AG10803 (cell line): ENCODE measurements around the gene TBC1D9B.
A peak's percentile ranks its signal among the peaks of the same experiment; 100 is the strongest.

ENCODE experiments used
- DNase-seq: peaks from one replicate; pipeline ENCODE4 v3.0.0; 2010; ENCODE audit warnings: low read depth
- H3K4me3 ChIP-seq: 2 replicates; pipeline ENCODE4 v1.5.1; 2011; ENCODE audit warnings: mild to moderate bottlenecking, low read length, control low read depth
- TF ChIP-seq, protein P1 (sequence below): conservative IDR thresholded peaks from 2 replicates; pipeline ENCODE4 v1.5.1; 2011; ENCODE audit warnings: mild to moderate bottlenecking, low read length, control low read depth, inconsistent platforms

The TBC1D9B gene

GRCh38 chr5:179916523-179916922, 8.8 kb upstream of the TBC1D9B start:
- no peak for DNase-seq
- TF ChIP-seq, protein P1, sequence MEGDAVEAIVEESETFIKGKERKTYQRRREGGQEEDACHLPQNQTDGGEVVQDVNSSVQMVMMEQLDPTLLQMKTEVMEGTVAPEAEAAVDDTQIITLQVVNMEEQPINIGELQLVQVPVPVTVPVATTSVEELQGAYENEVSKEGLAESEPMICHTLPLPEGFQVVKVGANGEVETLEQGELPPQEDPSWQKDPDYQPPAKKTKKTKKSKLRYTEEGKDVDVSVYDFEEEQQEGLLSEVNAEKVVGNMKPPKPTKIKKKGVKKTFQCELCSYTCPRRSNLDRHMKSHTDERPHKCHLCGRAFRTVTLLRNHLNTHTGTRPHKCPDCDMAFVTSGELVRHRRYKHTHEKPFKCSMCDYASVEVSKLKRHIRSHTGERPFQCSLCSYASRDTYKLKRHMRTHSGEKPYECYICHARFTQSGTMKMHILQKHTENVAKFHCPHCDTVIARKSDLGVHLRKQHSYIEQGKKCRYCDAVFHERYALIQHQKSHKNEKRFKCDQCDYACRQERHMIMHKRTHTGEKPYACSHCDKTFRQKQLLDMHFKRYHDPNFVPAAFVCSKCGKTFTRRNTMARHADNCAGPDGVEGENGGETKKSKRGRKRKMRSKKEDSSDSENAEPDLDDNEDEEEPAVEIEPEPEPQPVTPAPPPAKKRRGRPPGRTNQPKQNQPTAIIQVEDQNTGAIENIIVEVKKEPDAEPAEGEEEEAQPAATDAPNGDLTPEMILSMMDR, result no peak
- H3K4me3 ChIP-seq, result no peak overlapping the region

DNA sequence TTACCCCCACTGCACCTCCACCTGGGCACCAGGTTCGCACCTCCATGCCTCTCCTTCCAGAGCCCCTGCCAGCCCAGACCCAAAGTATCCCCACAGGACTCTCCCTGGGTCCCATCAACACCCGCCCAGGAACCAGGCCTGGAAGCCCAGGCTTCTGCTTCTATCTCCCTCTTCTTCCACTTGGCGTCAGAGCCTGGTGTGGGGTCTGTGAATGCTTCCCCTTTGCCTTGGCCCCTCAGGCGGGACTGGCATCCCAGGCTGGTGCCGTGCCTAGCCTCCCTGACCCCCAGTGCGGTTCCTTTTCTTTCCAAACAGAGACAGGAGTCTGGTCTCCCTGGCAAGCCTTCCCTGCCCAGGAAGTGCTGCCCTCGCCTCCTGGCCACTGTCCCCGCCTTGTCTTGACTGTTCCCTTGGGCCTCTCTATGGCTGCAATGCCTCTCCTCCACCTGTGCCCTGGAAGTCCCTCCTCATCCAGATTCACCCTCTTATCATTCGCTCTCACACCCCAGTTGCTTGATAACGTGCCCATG, 7.8 kb upstream of the TBC1D9B start:
- no peak overlapping the region for H3K4me3 ChIP-seq
- TF ChIP-seq, protein P1, result no peak
- DNase-seq, result no peak

GRCh38 chr5:179914032-179914755, 6.5 kb upstream of the TBC1D9B start:
- H3K4me3 ChIP-seq, result no peak overlapping the region
- TF ChIP-seq, protein P1, result no peak
- DNase-seq, result peak; percentile 64

DNA sequence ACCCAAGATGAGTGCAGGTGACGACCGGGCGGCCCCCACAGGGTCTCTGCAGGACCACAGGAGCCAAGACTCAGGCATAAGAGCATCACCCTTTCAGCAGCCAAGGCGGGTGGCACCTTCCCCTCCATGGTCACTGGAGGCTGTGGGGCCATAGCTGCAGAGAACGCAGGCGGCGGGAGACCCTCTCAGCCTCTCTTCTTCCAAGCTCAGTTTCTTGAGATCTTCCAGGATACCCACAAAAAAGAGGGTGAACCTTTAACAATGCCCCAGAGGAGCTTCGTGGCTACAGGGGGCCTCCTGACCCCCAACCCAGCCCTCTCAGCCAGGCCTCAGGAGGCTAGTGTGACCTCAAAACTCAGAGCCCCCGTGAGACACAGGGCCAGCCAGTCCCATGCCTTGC, 5.8 kb upstream of the TBC1D9B start:
- no peak for DNase-seq
- TF ChIP-seq, protein P1, result no peak
- no peak overlapping the region for H3K4me3 ChIP-seq

- DNase-seq, result no peak
- TF ChIP-seq, protein P1, result no peak
- no peak overlapping the region for H3K4me3 ChIP-seq
Measured at GRCh38 chr5:179912951-179913350, 5.3 kb upstream of the TBC1D9B start.

DNA sequence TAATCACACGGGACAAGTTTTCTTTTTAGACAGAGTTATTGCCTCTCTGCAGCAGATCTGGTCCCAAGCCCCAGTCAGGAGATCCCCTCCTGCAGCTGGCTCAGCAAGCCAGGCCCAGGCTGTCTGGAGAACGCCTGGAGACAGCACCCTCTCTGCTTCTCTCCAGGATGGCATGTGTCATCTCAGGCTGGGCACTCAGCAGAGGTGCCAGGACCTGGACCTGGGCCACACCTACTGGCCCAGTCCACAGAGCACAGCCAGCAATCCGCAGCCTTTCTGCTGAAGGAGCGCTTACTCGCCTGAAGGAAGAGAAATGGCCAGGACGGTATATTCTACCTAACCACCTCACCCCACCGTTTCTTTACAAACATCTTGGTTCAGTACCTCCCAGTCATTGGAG, 4.7 kb upstream of the TBC1D9B start:
- TF ChIP-seq, protein P1, result no peak
- DNase-seq, result no peak
- H3K4me3 ChIP-seq, result no peak overlapping the region

DNA sequence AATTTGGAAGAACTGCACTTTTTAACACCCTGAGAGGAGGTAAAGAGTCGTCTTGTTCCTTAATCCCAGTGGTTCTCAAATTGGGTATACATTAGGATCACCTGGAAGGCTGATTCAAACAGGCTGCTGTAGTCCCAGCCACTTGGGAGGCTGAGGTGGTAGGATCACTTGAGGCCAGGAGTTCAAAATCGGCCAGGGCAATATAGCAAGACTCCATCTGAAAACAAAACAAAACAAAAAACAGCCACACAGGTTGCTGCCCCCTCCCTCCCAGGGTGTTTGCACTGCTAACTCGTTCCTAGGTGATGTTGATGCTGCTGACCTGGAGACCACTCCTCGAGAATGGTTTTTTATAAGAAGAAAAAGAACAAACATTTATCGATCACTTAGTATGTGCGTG, 1.5 kb upstream of the TBC1D9B start:
- no peak for DNase-seq
- TF ChIP-seq, protein P1, result no peak
- H3K4me3 ChIP-seq, result no peak overlapping the region
